T-cell (primary cell): ENCODE measurements around the gene GART. TPM values are rescaled to one million over a fixed set of nuclear protein-coding genes. Genes with fewer than 3 reads are reported as not detected.
A peak's percentile ranks its signal among the peaks of the same experiment; 100 is the strongest.

Experiments used
- ATAC-seq, 4 experiments: fragments of 200-7000 bp in 3 of 4; fragments of 150-1000 bp in 1 of 4; cut with Tn5 transposase; replicated peaks in 1 of 4; 1 replicate in 3 of 4; 2 replicates in 1 of 4; pipeline ENCODE4 v1.10.0; 2021; ENCODE audit warnings: moderate library complexity in 3 of 4, mild to moderate bottlenecking in 2 of 4, moderate number of reproducible peaks in 1 of 4
- CTCF ChIA-PET, 2 donors: fragments of 300-600 bp; sonication (Branson Sonifier 250); formaldehyde crosslinking; loops; one replicate each; lab custom pipeline; 2022; ENCODE audit warnings: antibody characterized with exemption in 2 of 2; lab: Charles Lee
- POLR2A ChIA-PET, 2 donors: fragments of 300-600 bp; sonication (Branson Sonifier 250); formaldehyde crosslinking; loops; one replicate each; lab custom pipeline; 2022; ENCODE audit warnings: antibody characterized with exemption in 2 of 2; lab: Charles Lee
- DNase-seq, 35 experiments: peaks; one replicate each; pipeline versions ENCODE4 v3.0.0 to v3.0.0-alpha.2; 2013 to 2023
- H3K27ac ChIP-seq: one replicate; pipeline ENCODE4 v1.5.1; 2013; ENCODE audit warnings: low read length
- H3K27me3 ChIP-seq, 2 experiments: replicated peaks in 1 of 2; 1 replicate in 1 of 2; 2 replicates in 1 of 2; pipeline versions ENCODE4 v1.6.1 to v1.7.0; 2013; ENCODE audit warnings: low read length in 1 of 2, mixed read lengths in 1 of 2; ENCODE audit not compliant: control insufficient read depth in 2 of 2, insufficient read depth in 2 of 2; ENCODE audit errors: extremely low read depth in 1 of 2
- H3K36me3 ChIP-seq, 2 donors: 1 replicate in 1 of 2; 2 replicates in 1 of 2; pipeline versions ENCODE4 v1.6.1 to v1.7.0; 2013; ENCODE audit warnings: low read length in 1 of 2; ENCODE audit not compliant: control insufficient read depth in 2 of 2, insufficient read depth in 1 of 2; ENCODE audit errors: extremely low read depth in 1 of 2
- H3K4me1 ChIP-seq, 2 experiments: 1 replicate in 1 of 2; 2 replicates in 1 of 2; pipeline versions ENCODE4 v1.6.1 to v1.7.0; 2013; ENCODE audit warnings: low read length in 2 of 2, mixed read lengths in 1 of 2; ENCODE audit not compliant: insufficient read depth in 2 of 2, control insufficient read depth in 1 of 2; ENCODE audit errors: extremely low read depth in 1 of 2
- H3K4me3 ChIP-seq, 2 donors: 1 replicate in 1 of 2; 2 replicates in 1 of 2; pipeline versions ENCODE4 v1.5.1 to v1.7.0; 2013; ENCODE audit warnings: mild to moderate bottlenecking in 2 of 2, low read length in 1 of 2, moderate library complexity in 1 of 2; ENCODE audit not compliant: control insufficient read depth in 1 of 2; ENCODE audit errors: extremely low read depth in 1 of 2
- H3K9me3 ChIP-seq: 2 replicates; pipeline ENCODE4 v1.7.0; 2013
- H3K27ac Mint-ChIP-seq, 2 donors: one replicate each; pipeline ENCODE4 v1.8.0; 2020 to 2021; ENCODE audit warnings: mild to moderate bottlenecking in 2 of 2, mixed read lengths in 2 of 2
- H3K27me3 Mint-ChIP-seq, 2 donors: one replicate each; pipeline ENCODE4 v1.8.0; 2021 to 2022; ENCODE audit warnings: mixed read lengths in 2 of 2
- H3K36me3 Mint-ChIP-seq: one replicate; pipeline ENCODE4 v1.8.0; 2021; ENCODE audit warnings: mixed read lengths
- H3K4me1 Mint-ChIP-seq, 3 donors: one replicate each; pipeline ENCODE4 v1.8.0; 2020 to 2022; ENCODE audit warnings: mixed read lengths in 3 of 3, mild to moderate bottlenecking in 1 of 3
- H3K4me3 Mint-ChIP-seq, 3 donors: one replicate each; pipeline ENCODE4 v1.8.0; 2020 to 2022; ENCODE audit warnings: mild to moderate bottlenecking in 3 of 3, mixed read lengths in 3 of 3, moderate library complexity in 3 of 3
- H3K9me3 Mint-ChIP-seq, 3 donors: one replicate each; pipeline ENCODE4 v1.8.0; 2020 to 2022; ENCODE audit warnings: mixed read lengths in 3 of 3
- WGBS: methylation state at CpG from one replicate; pipeline ENCODE4 v1.1.5; 2013; ENCODE audit warnings: missing lambda C conversion rate; ENCODE audit not compliant: insufficient coverage; 5-methylcytosine and 5-hydroxymethylcytosine counted together
- total RNA-seq, 35 experiments: library from RNA in 6 of 35; stranded (reverse) in 6 of 35; fragments of 120-200 nt in 1 of 35; gene quantifications; one replicate each; pipeline versions ENCODE4 v1.2.1 to v1.2.4 and lab custom pipeline; 2013 to 2026

Gene GART
- total RNA-seq: 10 to 100 TPM; 37.6 to 97.4 (median 84.6) TPM
- total RNA-seq (2013): 75.7 TPM
- 27.2 to 328 (median 84.1) reads per million in 29 experiments for total RNA-seq (lab: John Stamatoyannopoulos, UW)

- H3K27me3 Mint-ChIP-seq: no peaks in the 10 kb centered on the region
- peak within 1 kb of the TSS; percentile 100 for H3K27ac ChIP-seq
- H3K4me1 Mint-ChIP-seq: peaks cover 49 to 53% (median 50%) of the 10 kb centered on the region in 3 donors
- H3K4me1 ChIP-seq: peaks cover 23 to 41% of the 10 kb centered on the region in 2 experiments
- ChIA-PET CTCF (interaction anchor here in 1 of 2 donors (1.4 to 1.7 kb wide), 2 partner anchors 64 to 65 kb away, joined by 3 to 7 read pairs; no protein-coding TSS in a partner anchor), POLR2A (interaction anchor here (0.6 to 2.6 kb wide), 6 partner anchors 47 to 815 kb away, joined by 3 to 14 read pairs (median 3); partner anchors contain the start of genes DONSON (in 1 of the 2) and TMEM50B (in 1 of the 2))
- peak within 1 kb of the TSS; percentile 100 for H3K27ac Mint-ChIP-seq
- peaks cover 0 to 21% of the 10 kb centered on the region in 2 donors for H3K36me3 ChIP-seq
- WGBS: under 1% methylated on average over 49 of the region's 56 CpGs
- H3K9me3 Mint-ChIP-seq: no peaks in the 10 kb centered on the region
- no peaks in the 10 kb centered on the region for H3K9me3 ChIP-seq
- no peaks in the 10 kb centered on the region for H3K27me3 ChIP-seq
- peak within 1 kb of the TSS; percentile 94 to 100 for H3K4me3 ChIP-seq
- DNase-seq (peak in 34 of 35 experiments; percentile 58 to 86 (median 72)), ATAC-seq (peak; percentile 59 to 64 (median 62))
- H3K36me3 Mint-ChIP-seq: peaks cover 16% of the 10 kb centered on the region
- H3K4me3 Mint-ChIP-seq: peak within 1 kb of the TSS; percentile 94 to 99 (median 98)
Observed at GRCh38 chr21:33541756-33542639, at the start of gene GART. TSS of gene GART (minus strand) at chr21:33542117. CDS start at chr21:33539315, 2,802 bp downstream.

- Mint-ChIP-seq H3K36me3 (peaks cover 5% of the 10 kb centered on the region), H3K27ac (peak within 1 kb of the TSS; percentile 86 to 91), H3K4me1 (peaks cover 16 to 19% (median 17%) of the 10 kb centered on the region in 3 donors), H3K27me3 (no peaks in the 10 kb centered on the region), H3K9me3 (no peaks in the 10 kb centered on the region), H3K4me3 (peak within 1 kb of the TSS; percentile 90 to 92 (median 91))
- ChIA-PET CTCF (interaction anchor here (0.5 to 1.7 kb wide), 9 partner anchors 14 to 264 kb away, joined by 3 to 30 read pairs (median 3); partner anchors contain the start of genes IFNAR1 (in 1 of the 2) and TMEM50B (in 1 of the 2)), POLR2A (interaction anchor here (0.5 to 1.4 kb wide), 10 partner anchors 17 to 1312 kb away, joined by 3 to 8 read pairs (median 4); partner anchors contain the start of gene PAXBP1 (in 1 of the 2))
- DNase-seq (peak; percentile 59 to 93 (median 79)), ATAC-seq (peak; percentile 95 to 96 (median 96))
- no peaks in the 10 kb centered on the region for H3K9me3 ChIP-seq
- H3K36me3 ChIP-seq: peaks cover 0 to 2% of the 10 kb centered on the region in 2 donors
- peaks cover 5 to 16% of the 10 kb centered on the region in 2 experiments for H3K4me1 ChIP-seq
- peak within 1 kb of the TSS; percentile 84 to 100 for H3K4me3 ChIP-seq
- peak within 1 kb of the TSS; percentile 48 for H3K27ac ChIP-seq
- H3K27me3 ChIP-seq: no peaks in the 10 kb centered on the region
- WGBS: under 1% methylated on average over 71 of the region's 78 CpGs
Observed at GRCh38 chr21:33588485-33589335, 46.8 kb upstream of the GART start, which contains the start of gene DONSON. TSS of gene DONSON (minus strand) at chr21:33588684. CDS start at chr21:33588641, 43 bp downstream.

- ATAC-seq (peak; percentile 13 to 19 (median 18)), DNase-seq (peak in 3 of 35 experiments; percentile 0 to 9 (median 1))
- H3K4me3 Mint-ChIP-seq: peak overlapping the region; percentile 80 to 91 (median 85)
- POLR2A ChIA-PET: interaction anchor here (0.5 to 1.4 kb wide), 6 partner anchors 16 to 1311 kb away, joined by 3 to 8 read pairs (median 4); partner anchors contain the start of gene PAXBP1 (in 1 of the 2)
- Histone ChIP-seq H3K4me1 (peaks cover 5 to 16% of the 10 kb centered on the region in 2 experiments), H3K27me3 (no peaks in the 10 kb centered on the region), H3K27ac (no peak overlapping the region), H3K36me3 (peaks cover 0 to 2% of the 10 kb centered on the region in 2 donors), H3K4me3 (peak overlapping the region; percentile 84), H3K9me3 (no peaks in the 10 kb centered on the region)
- H3K36me3 Mint-ChIP-seq: peaks cover 2% of the 10 kb centered on the region
- H3K9me3 Mint-ChIP-seq: no peaks in the 10 kb centered on the region
- H3K27ac Mint-ChIP-seq: peak overlapping the region; percentile 55 to 73
- WGBS: under 1% methylated on average over 50 of the region's 57 CpGs
- no peaks in the 10 kb centered on the region for H3K27me3 Mint-ChIP-seq
- CTCF ChIA-PET: interaction anchor here (0.6 to 1.7 kb wide), 7 partner anchors 14 to 263 kb away, joined by 3 to 30 read pairs (median 3); partner anchors contain the start of genes IFNAR1 (in 1 of the 2) and TMEM50B (in 1 of the 2)
- peaks cover 16 to 19% (median 17%) of the 10 kb centered on the region in 3 donors for H3K4me1 Mint-ChIP-seq
Observed at GRCh38 chr21:33587792-33588484, 46.0 kb upstream of the GART start.

- Mint-ChIP-seq H3K4me1 (peaks cover 16 to 19% (median 17%) of the 10 kb centered on the region in 3 donors), H3K4me3 (peak overlapping the region; percentile 26 to 91 (median 52)), H3K36me3 (peaks cover 2% of the 10 kb centered on the region), H3K9me3 (no peaks in the 10 kb centered on the region), H3K27me3 (no peaks in the 10 kb centered on the region), H3K27ac (no peak overlapping the region)
- no peaks in the 10 kb centered on the region for H3K9me3 ChIP-seq
- H3K4me3 ChIP-seq: no peak overlapping the region
- POLR2A ChIA-PET: no interaction called here
- no peak for DNase-seq
- no peaks in the 10 kb centered on the region for H3K27me3 ChIP-seq
- CTCF ChIA-PET: no interaction called here
- no peak for ATAC-seq
- H3K27ac ChIP-seq: no peak overlapping the region
- H3K36me3 ChIP-seq: peaks cover 0 to 4% of the 10 kb centered on the region in 2 donors
- WGBS: no CpG with 5 or more reads among the region's 6 CpGs
- H3K4me1 ChIP-seq: peaks cover 5 to 16% of the 10 kb centered on the region in 2 experiments
Observed at GRCh38 chr21:33586927-33587326, 45.0 kb upstream of the GART start.

GRCh38 chr21:33584455-33584854, 42.5 kb upstream of the GART start:
- Histone ChIP-seq H3K27me3 (no peaks in the 10 kb centered on the region), H3K9me3 (no peaks in the 10 kb centered on the region), H3K4me3 (no peak overlapping the region), H3K36me3 (peaks cover 0 to 5% of the 10 kb centered on the region in 2 donors), H3K27ac (no peak overlapping the region), H3K4me1 (peaks cover 5 to 16% of the 10 kb centered on the region in 2 experiments)
- Mint-ChIP-seq H3K4me3 (no peak overlapping the region), H3K36me3 (peaks cover 4% of the 10 kb centered on the region), H3K9me3 (no peaks in the 10 kb centered on the region), H3K4me1 (peaks cover 16 to 18% (median 17%) of the 10 kb centered on the region in 3 donors), H3K27me3 (no peaks in the 10 kb centered on the region), H3K27ac (no peak overlapping the region)
- DNase-seq: no peak
- CTCF ChIA-PET: interaction anchor here in 1 of 2 donors (0.7 kb wide), 2 partner anchors 109 to 755 kb away, joined by 3 read pairs; no protein-coding TSS in a partner anchor
- POLR2A ChIA-PET: interaction anchor here in 1 of 2 donors (0.6 kb wide), 1 partner anchor 18 kb away, joined by 3 read pairs; no protein-coding TSS in a partner anchor
- ATAC-seq: no peak
- no CpG with 5 or more reads among the region's 3 CpGs for WGBS
